Transverse colon (tissue), 3 donors: ENCODE data around the gene PRPF6.

ENCODE experiments used
- POLR2A ChIP-seq: fragments of 450-650 bp; IDR thresholded peaks from one replicate; pipeline ENCODE4 v1.6.1; 2016; ENCODE audit warnings: antibody characterized with exemption, mild to moderate bottlenecking, moderate library complexity
- TF ChIP-seq, protein P1 (sequence below), 5 experiments: fragments of 200-600 bp in 3 of 5; fragments of 450-650 bp in 2 of 5; sonication (generic) in 3 of 5; IDR thresholded peaks; 1 replicate in 2 of 5; 2 replicates in 3 of 5; pipeline ENCODE4 v1.5.1; 2016 to 2017; ENCODE audit warnings: antibody characterized with exemption in 5 of 5, inconsistent platforms in 3 of 5, mild to moderate bottlenecking in 2 of 5, moderate library complexity in 1 of 5

DNA sequence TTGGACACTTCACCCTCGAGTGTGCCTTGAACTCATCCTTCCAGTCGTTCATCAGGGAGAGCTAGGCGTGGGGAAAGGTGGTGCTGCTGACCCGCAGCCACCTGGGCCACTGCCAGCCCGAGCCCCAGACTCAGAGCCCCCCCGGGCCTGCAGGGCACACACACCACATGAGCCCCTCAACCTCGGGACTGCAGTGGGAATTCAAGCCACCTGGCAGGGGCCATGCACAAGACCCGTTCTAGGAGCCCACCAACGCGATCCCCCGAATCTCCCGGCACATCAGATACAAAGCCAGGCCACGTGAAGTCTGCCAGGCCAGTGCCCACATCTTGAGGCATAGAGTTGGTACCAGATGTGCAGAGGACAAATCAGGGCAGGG lies 14.0 kb upstream of the PRPF6 start:
- TF ChIP-seq POLR2A, result no peak
- TF ChIP-seq, protein P1, sequence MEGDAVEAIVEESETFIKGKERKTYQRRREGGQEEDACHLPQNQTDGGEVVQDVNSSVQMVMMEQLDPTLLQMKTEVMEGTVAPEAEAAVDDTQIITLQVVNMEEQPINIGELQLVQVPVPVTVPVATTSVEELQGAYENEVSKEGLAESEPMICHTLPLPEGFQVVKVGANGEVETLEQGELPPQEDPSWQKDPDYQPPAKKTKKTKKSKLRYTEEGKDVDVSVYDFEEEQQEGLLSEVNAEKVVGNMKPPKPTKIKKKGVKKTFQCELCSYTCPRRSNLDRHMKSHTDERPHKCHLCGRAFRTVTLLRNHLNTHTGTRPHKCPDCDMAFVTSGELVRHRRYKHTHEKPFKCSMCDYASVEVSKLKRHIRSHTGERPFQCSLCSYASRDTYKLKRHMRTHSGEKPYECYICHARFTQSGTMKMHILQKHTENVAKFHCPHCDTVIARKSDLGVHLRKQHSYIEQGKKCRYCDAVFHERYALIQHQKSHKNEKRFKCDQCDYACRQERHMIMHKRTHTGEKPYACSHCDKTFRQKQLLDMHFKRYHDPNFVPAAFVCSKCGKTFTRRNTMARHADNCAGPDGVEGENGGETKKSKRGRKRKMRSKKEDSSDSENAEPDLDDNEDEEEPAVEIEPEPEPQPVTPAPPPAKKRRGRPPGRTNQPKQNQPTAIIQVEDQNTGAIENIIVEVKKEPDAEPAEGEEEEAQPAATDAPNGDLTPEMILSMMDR (IDR thresholded peaks at IDR 0.05), result no peak
